MM.1S (cell line): Measurements from ENCODE around the gene SYNE2.

Source experiments
- DNase-seq: peaks from one replicate; pipeline ENCODE4 v3.0.0-alpha.2; 2015
- H2AFZ ChIP-seq: fragments of 300-600 bp; sonication (generic); 2 replicates; pipeline ENCODE4 v1.6.0; 2016; ENCODE audit warnings: antibody characterized with exemption, low read length
- H3F3A ChIP-seq: fragments of 300-600 bp; sonication (generic); 2 replicates; pipeline ENCODE4 v1.6.1; 2016; ENCODE audit warnings: mild to moderate bottlenecking, antibody characterized with exemption, low read length, moderate library complexity, mixed read lengths; ENCODE audit not compliant: insufficient read depth
- H3K27ac ChIP-seq: fragments of 300-600 bp; sonication (generic); 2 replicates; pipeline ENCODE4 v1.5.1; 2016; ENCODE audit warnings: mild to moderate bottlenecking, low read length
- H3K27me3 ChIP-seq: fragments of 300-600 bp; sonication (generic); replicated peaks from 2 replicates; pipeline ENCODE4 v1.6.0; 2016; ENCODE audit warnings: low read length; ENCODE audit not compliant: insufficient read depth
- H3K36me3 ChIP-seq: fragments of 300-600 bp; sonication (generic); replicated peaks from 2 replicates; pipeline ENCODE4 v1.6.1; 2016; ENCODE audit warnings: mild to moderate bottlenecking, low read length, mixed read lengths; ENCODE audit not compliant: insufficient read depth
- H3K4me1 ChIP-seq: fragments of 300-600 bp; sonication (generic); 2 replicates; pipeline ENCODE4 v1.6.1; 2016; ENCODE audit warnings: low read length, mixed read lengths
- H3K4me2 ChIP-seq: fragments of 300-600 bp; sonication (generic); 2 replicates; pipeline ENCODE4 v1.6.0; 2016; ENCODE audit warnings: low read depth, low read length
- H3K4me3 ChIP-seq: fragments of 300-600 bp; sonication (generic); 2 replicates; pipeline ENCODE4 v1.5.1; 2016; ENCODE audit warnings: low read length, mixed read lengths
- H3K79me2 ChIP-seq: fragments of 300-600 bp; sonication (generic); 2 replicates; pipeline ENCODE4 v1.6.1; 2016; ENCODE audit warnings: mixed run types, low read length, mixed read lengths
- H3K9ac ChIP-seq: fragments of 300-600 bp; sonication (generic); 2 replicates; pipeline ENCODE4 v1.6.1; 2016; ENCODE audit warnings: low read length, mixed read lengths
- H3K9me2 ChIP-seq: fragments of 300-600 bp; sonication (generic); replicated peaks from 2 replicates; pipeline ENCODE4 v1.6.1; 2016; ENCODE audit warnings: mild to moderate bottlenecking, low read length, mixed read lengths; ENCODE audit not compliant: insufficient read depth
- H3K9me3 ChIP-seq: fragments of 300-600 bp; sonication (generic); replicated peaks from 2 replicates; pipeline ENCODE4 v1.6.1; 2016; ENCODE audit warnings: mild to moderate bottlenecking, low read length, mixed read lengths; ENCODE audit not compliant: insufficient read depth
- H4K20me1 ChIP-seq: fragments of 300-600 bp; sonication (generic); 2 replicates; pipeline ENCODE4 v1.6.1; 2016; ENCODE audit warnings: mild to moderate bottlenecking, low read length, moderate library complexity, mixed read lengths; ENCODE audit not compliant: insufficient read depth
- CTCF ChIP-seq: fragments of 300-600 bp; sonication (generic); IDR thresholded peaks from 2 replicates; pipeline ENCODE4 v1.5.1; 2016; ENCODE audit warnings: antibody characterized with exemption, low read length, mixed read lengths
- EZH2 ChIP-seq: fragments of 300-600 bp; sonication (generic); optimal IDR thresholded peaks from 2 replicates; pipeline ENCODE3; 2017; ENCODE audit warnings: low read depth, mild to moderate bottlenecking, antibody characterized with exemption, low read length, mixed read lengths
- EZH2phosphoT487 ChIP-seq: fragments of 300-600 bp; sonication (generic); IDR thresholded peaks from 2 replicates; pipeline ENCODE4 v1.6.1; 2018; ENCODE audit warnings: antibody characterized with exemption, low read length

The SYNE2 gene

GRCh38 chr14:64125270-64125669, 272.5 kb downstream of the SYNE2 start:
- Histone ChIP-seq H4K20me1 (no peaks in the 10 kb centered on the region), H3K36me3 (no peaks in the 10 kb centered on the region), H2AFZ (no peak overlapping the region)

GRCh38 chr14:64126548-64126947, 273.7 kb downstream of the SYNE2 start:
- H3K27me3 ChIP-seq = no peaks in the 10 kb centered on the region
- H3F3A ChIP-seq = no peaks in the 10 kb centered on the region
- H3K9me3 ChIP-seq = no peaks in the 10 kb centered on the region
- H3K79me2 ChIP-seq = no peaks in the 10 kb centered on the region
- H3K27ac ChIP-seq = no peak overlapping the region
- H3K4me3 ChIP-seq = no peak overlapping the region
- H3K36me3 ChIP-seq = no peaks in the 10 kb centered on the region
- TF ChIP-seq EZH2 (no peak), EZH2phosphoT487 (no peak), CTCF (no peak)
- H3K4me2 ChIP-seq = no peak overlapping the region
- H2AFZ ChIP-seq = no peak overlapping the region
- H3K4me1 ChIP-seq = no peaks in the 10 kb centered on the region
- no peak overlapping the region for H3K9ac ChIP-seq
- no peak for DNase-seq
- H4K20me1 ChIP-seq = no peaks in the 10 kb centered on the region
- H3K9me2 ChIP-seq = no peaks in the 10 kb centered on the region

More at GRCh38 chr14:64125270-64125669, 272.5 kb downstream of the SYNE2 start:
- no peaks in the 10 kb centered on the region for H3F3A ChIP-seq
- H3K9ac ChIP-seq = no peak overlapping the region
- H3K27me3 ChIP-seq = no peaks in the 10 kb centered on the region
- no peak for DNase-seq
- H3K79me2 ChIP-seq = no peaks in the 10 kb centered on the region
- no peak overlapping the region for H3K4me2 ChIP-seq
- no peaks in the 10 kb centered on the region for H3K4me1 ChIP-seq
- H3K4me3 ChIP-seq = no peak overlapping the region
- no peaks in the 10 kb centered on the region for H3K9me3 ChIP-seq
- no peak overlapping the region for H3K27ac ChIP-seq
- TF ChIP-seq CTCF (no peak), EZH2phosphoT487 (no peak), EZH2 (no peak)
- no peaks in the 10 kb centered on the region for H3K9me2 ChIP-seq

GRCh38 chr14:64137657-64138290, 285.0 kb downstream of the SYNE2 start:
- no peak for DNase-seq
- H4K20me1 ChIP-seq = no peaks in the 10 kb centered on the region
- no peaks in the 10 kb centered on the region for H3K79me2 ChIP-seq
- no peaks in the 10 kb centered on the region for H3K4me1 ChIP-seq
- no peak overlapping the region for H3K27ac ChIP-seq
- no peaks in the 10 kb centered on the region for H3K9me3 ChIP-seq
- no peaks in the 10 kb centered on the region for H3F3A ChIP-seq
- no peaks in the 10 kb centered on the region for H3K27me3 ChIP-seq
- H3K4me3 ChIP-seq = no peak overlapping the region
- H3K36me3 ChIP-seq = no peaks in the 10 kb centered on the region
- no peak overlapping the region for H2AFZ ChIP-seq
- no peak overlapping the region for H3K9ac ChIP-seq
- no peaks in the 10 kb centered on the region for H3K9me2 ChIP-seq
- TF ChIP-seq EZH2phosphoT487 = no peak
- TF ChIP-seq EZH2 = no peak
- TF ChIP-seq CTCF = no peak
- no peak overlapping the region for H3K4me2 ChIP-seq
